Panc1 (cell line): Measurements from ENCODE around the gene SC5D.

Experiments
- POLR2AphosphoS5 ChIP-seq: IDR thresholded peaks from 2 replicates; pipeline ENCODE4 v1.6.1; 2012; ENCODE audit warnings: mild to moderate bottlenecking, low read depth, low read length, moderate library complexity
- TCF7L2 ChIP-seq: IDR thresholded peaks from 2 replicates; pipeline ENCODE4 v1.6.1; 2011; ENCODE audit warnings: mild to moderate bottlenecking, low read depth, low read length, inconsistent platforms
- TF ChIP-seq, protein P1 (sequence below): fragments of 450-650 bp; IDR thresholded peaks from 2 replicates; pipeline ENCODE4 v1.5.1; 2017; ENCODE audit warnings: mild to moderate bottlenecking

DNA sequence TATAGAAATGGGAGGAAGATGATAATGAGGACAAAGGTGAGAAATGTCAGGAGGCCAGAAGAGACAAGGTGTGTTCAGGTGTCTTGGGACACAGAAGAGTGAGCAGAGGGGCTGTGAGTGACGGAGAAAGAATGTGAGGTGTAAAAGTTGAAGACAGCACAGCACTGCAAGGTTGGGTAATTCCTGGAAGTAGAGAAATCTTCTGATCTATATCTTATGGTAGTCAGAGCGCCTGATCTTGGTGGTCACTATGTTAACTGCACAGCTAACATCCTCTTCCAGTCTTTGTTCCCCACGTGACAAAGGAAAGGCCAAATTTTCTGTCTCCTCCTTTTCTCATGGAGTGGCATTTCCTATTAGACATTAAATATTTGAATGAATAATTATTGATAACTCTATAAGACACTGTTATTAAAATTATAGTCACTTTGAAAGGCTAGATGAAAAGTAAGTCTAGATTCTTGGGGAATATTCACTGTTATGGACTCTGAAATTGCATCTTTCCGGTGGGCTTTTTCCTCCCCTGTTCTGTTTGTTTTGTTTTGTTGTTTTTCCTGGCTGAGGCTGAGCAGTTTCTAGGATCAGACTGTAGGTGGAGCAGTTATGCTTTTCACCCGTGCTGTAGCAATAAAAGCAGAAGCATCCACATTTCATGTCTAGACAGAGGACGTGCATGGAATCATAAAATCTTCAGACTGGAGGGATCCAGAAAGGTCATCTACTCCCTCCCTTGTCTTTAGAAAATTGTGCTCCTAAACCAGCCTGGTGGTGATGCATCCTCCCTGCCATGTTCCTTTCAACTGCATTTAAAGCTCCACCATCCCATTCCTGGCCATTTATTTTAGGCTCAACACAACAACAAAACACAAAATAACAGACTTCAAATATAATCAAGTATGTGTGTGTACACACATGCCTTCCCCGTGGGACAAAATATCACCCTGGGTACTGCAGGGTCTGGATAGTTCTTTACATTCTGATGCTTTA is 26.6 kb downstream of the SC5D start:
- TF ChIP-seq, protein P1, sequence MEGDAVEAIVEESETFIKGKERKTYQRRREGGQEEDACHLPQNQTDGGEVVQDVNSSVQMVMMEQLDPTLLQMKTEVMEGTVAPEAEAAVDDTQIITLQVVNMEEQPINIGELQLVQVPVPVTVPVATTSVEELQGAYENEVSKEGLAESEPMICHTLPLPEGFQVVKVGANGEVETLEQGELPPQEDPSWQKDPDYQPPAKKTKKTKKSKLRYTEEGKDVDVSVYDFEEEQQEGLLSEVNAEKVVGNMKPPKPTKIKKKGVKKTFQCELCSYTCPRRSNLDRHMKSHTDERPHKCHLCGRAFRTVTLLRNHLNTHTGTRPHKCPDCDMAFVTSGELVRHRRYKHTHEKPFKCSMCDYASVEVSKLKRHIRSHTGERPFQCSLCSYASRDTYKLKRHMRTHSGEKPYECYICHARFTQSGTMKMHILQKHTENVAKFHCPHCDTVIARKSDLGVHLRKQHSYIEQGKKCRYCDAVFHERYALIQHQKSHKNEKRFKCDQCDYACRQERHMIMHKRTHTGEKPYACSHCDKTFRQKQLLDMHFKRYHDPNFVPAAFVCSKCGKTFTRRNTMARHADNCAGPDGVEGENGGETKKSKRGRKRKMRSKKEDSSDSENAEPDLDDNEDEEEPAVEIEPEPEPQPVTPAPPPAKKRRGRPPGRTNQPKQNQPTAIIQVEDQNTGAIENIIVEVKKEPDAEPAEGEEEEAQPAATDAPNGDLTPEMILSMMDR: peak; percentile 87
- TF ChIP-seq POLR2AphosphoS5: no peak
- TF ChIP-seq TCF7L2: no peak
